Tibial nerve (tissue), 4 donors: Measurements from ENCODE around the gene CCDC9B.

Experiments used
- EP300 ChIP-seq, 2 donors: sonication (generic); formaldehyde crosslinking; IDR thresholded peaks; one replicate each; pipeline ENCODE4 v1.6.1; 2017; ENCODE audit warnings: antibody characterized with exemption in 2 of 2, mild to moderate bottlenecking in 1 of 2
- POLR2A ChIP-seq, 2 donors: fragments of 450-650 bp; IDR thresholded peaks; one replicate each; pipeline ENCODE4 v1.6.1; 2017; ENCODE audit warnings: antibody characterized with exemption in 2 of 2, mild to moderate bottlenecking in 2 of 2, moderate library complexity in 2 of 2
- TF ChIP-seq, protein P1 (sequence below), 5 experiments: fragments of 200-600 bp in 3 of 5; fragments of 450-650 bp in 2 of 5; sonication (generic) in 3 of 5; IDR thresholded peaks; one replicate each; pipeline ENCODE4 v1.5.1; 2016 to 2019; ENCODE audit warnings: antibody characterized with exemption in 5 of 5, mild to moderate bottlenecking in 3 of 5, moderate library complexity in 2 of 5

DNA sequence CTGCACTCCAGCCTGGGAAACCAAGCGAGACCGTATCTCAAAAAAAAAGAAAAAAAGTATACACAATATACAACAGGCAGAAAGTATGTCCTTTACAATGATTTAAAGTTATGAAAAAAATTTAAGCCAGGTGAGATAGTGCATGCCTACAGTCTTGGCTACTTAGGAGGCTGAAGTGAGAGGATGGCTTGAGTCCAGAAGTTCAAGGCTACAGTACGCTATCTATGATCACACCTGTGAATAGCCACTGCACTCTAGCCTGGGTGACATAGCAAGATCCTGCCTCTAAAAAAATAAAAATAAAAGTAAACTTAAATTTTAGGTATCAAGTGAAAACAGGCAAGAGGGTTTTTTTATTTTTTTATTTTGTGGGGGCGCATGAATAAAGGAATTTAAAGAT is 38.6 kb upstream of the CCDC9B start:
- TF ChIP-seq, protein P1, sequence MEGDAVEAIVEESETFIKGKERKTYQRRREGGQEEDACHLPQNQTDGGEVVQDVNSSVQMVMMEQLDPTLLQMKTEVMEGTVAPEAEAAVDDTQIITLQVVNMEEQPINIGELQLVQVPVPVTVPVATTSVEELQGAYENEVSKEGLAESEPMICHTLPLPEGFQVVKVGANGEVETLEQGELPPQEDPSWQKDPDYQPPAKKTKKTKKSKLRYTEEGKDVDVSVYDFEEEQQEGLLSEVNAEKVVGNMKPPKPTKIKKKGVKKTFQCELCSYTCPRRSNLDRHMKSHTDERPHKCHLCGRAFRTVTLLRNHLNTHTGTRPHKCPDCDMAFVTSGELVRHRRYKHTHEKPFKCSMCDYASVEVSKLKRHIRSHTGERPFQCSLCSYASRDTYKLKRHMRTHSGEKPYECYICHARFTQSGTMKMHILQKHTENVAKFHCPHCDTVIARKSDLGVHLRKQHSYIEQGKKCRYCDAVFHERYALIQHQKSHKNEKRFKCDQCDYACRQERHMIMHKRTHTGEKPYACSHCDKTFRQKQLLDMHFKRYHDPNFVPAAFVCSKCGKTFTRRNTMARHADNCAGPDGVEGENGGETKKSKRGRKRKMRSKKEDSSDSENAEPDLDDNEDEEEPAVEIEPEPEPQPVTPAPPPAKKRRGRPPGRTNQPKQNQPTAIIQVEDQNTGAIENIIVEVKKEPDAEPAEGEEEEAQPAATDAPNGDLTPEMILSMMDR (IDR thresholded peaks at IDR 0.05): no peak
- TF ChIP-seq POLR2A (IDR thresholded peaks at IDR 0.05): no peak
- TF ChIP-seq EP300 (IDR thresholded peaks at IDR 0.05): no peak
